GM23338 (cell line): Measurements from ENCODE around the gene PDCD11. TPM values are rescaled to one million over a fixed set of nuclear protein-coding genes. Genes with fewer than 3 reads are reported as not detected.

Source experiments
- ATAC-seq: fragments of 200-7000 bp; cut with Tn5 transposase; 3 replicates; pipeline ENCODE4 v1.9.1; 2020
- DNase-seq: peaks from one replicate; pipeline ENCODE4 v3.0.0-alpha.2; 2015; ENCODE audit warnings: low spot score
- H2AFZ ChIP-seq: fragments of 200-600 bp; sonication (generic); 2 replicates; pipeline ENCODE4 v1.8.0; 2016; ENCODE audit warnings: antibody characterized with exemption, mild to moderate bottlenecking, moderate library complexity
- H3F3A ChIP-seq: fragments of 200-600 bp; sonication (generic); replicated peaks from 2 replicates; pipeline ENCODE4 v1.8.0; 2017; ENCODE audit warnings: antibody characterized with exemption, mixed run types, low read depth
- H3K27ac ChIP-seq: fragments of 200-600 bp; sonication (generic); 2 replicates; pipeline ENCODE4 v1.6.1; 2016; ENCODE audit warnings: low read depth
- H3K27me3 ChIP-seq: fragments of 200-600 bp; sonication (generic); 2 replicates; pipeline ENCODE4 v1.8.0; 2016; ENCODE audit warnings: mild to moderate bottlenecking, mixed run types, moderate library complexity; ENCODE audit not compliant: insufficient read depth
- H3K36me3 ChIP-seq: fragments of 200-600 bp; sonication (generic); 2 replicates; pipeline ENCODE4 v1.8.0; 2016; ENCODE audit warnings: mild to moderate bottlenecking; ENCODE audit not compliant: insufficient read depth
- H3K4me1 ChIP-seq: fragments of 200-600 bp; sonication (generic); 2 replicates; pipeline ENCODE4 v1.8.0; 2016; ENCODE audit warnings: mild to moderate bottlenecking, moderate library complexity; ENCODE audit not compliant: insufficient read depth
- H3K4me2 ChIP-seq: fragments of 200-600 bp; sonication (generic); 2 replicates; pipeline ENCODE4 v1.7.1; 2017; ENCODE audit warnings: mixed run types
- H3K4me3 ChIP-seq: fragments of 200-600 bp; sonication (generic); 2 replicates; pipeline ENCODE4 v1.6.1; 2016; ENCODE audit warnings: mixed run types
- H3K79me2 ChIP-seq: fragments of 200-600 bp; sonication (generic); replicated peaks from 2 replicates; pipeline ENCODE4 v1.8.0; 2017; ENCODE audit warnings: mild to moderate bottlenecking; ENCODE audit not compliant: insufficient read depth
- H3K9me2 ChIP-seq: fragments of 200-600 bp; sonication (generic); 2 replicates; pipeline ENCODE4 v1.8.0; 2017; ENCODE audit not compliant: insufficient read depth
- H4K20me1 ChIP-seq: fragments of 200-600 bp; sonication (generic); replicated peaks from 2 replicates; pipeline ENCODE4 v1.8.0; 2017; ENCODE audit warnings: mild to moderate bottlenecking; ENCODE audit not compliant: insufficient read depth
- H3K27ac Mint-ChIP-seq: 2 replicates; pipeline ENCODE4 v1.8.0; 2020; ENCODE audit warnings: inconsistent platforms, mild to moderate bottlenecking, moderate library complexity, mixed read lengths
- H3K27me3 Mint-ChIP-seq: 3 replicates; pipeline ENCODE4 v1.8.0; 2022; ENCODE audit warnings: low read depth, mild to moderate bottlenecking, moderate library complexity, mixed read lengths, inconsistent platforms; ENCODE audit not compliant: insufficient read depth, poor library complexity
- H3K36me3 Mint-ChIP-seq: 3 replicates; pipeline ENCODE4 v1.8.0; 2021; ENCODE audit warnings: low read depth, mild to moderate bottlenecking, inconsistent platforms, moderate library complexity, mixed read lengths
- H3K4me1 Mint-ChIP-seq: 3 replicates; pipeline ENCODE4 v1.8.0; 2020; ENCODE audit warnings: mild to moderate bottlenecking, inconsistent platforms, mixed read lengths
- H3K4me3 Mint-ChIP-seq: 3 replicates; pipeline ENCODE4 v1.8.0; 2021; ENCODE audit warnings: moderate library complexity, mild to moderate bottlenecking, inconsistent platforms, mixed read lengths
- H3K9me3 Mint-ChIP-seq: 3 replicates; pipeline ENCODE4 v1.8.0; 2020; ENCODE audit warnings: moderate library complexity, mild to moderate bottlenecking, inconsistent platforms, mixed read lengths
- CREB1 ChIP-seq: fragments of 250-450 bp; sonication (Bioruptor Pico); IDR thresholded peaks from 2 replicates; pipeline ENCODE4 v1.5.0; 2020; ENCODE audit warnings: low read depth, mild to moderate bottlenecking, moderate library complexity
- CTCF ChIP-seq, 2 experiments: fragments of 200-600 bp in 1 of 2; sonication (generic) in 1 of 2; conservative IDR thresholded peaks; 2 replicates each; pipeline versions ENCODE4 v1.5.1 to v1.6.1; 2016 to 2017; ENCODE audit warnings: antibody characterized with exemption in 2 of 2, low read depth in 2 of 2, mild to moderate bottlenecking in 2 of 2, moderate library complexity in 1 of 2
- ETS1 ChIP-seq: IDR thresholded peaks from 2 replicates; pipeline ENCODE4 v1.6.1; 2016; ENCODE audit warnings: antibody characterized with exemption
- EZH2phosphoT487 ChIP-seq: fragments of 200-600 bp; sonication (generic); IDR thresholded peaks from one replicate; pipeline ENCODE4 v1.8.1; 2018; ENCODE audit warnings: antibody characterized with exemption; ENCODE audit not compliant: unreplicated experiment
- JUNB ChIP-seq: IDR thresholded peaks from one replicate; pipeline ENCODE4 v1.6.1; 2016; ENCODE audit warnings: antibody characterized with exemption; ENCODE audit not compliant: unreplicated experiment
- POLR2AphosphoS5 ChIP-seq: IDR thresholded peaks from 2 replicates; pipeline ENCODE4 v1.6.1; 2016; ENCODE audit warnings: antibody characterized with exemption, low read depth
- REST ChIP-seq: IDR thresholded peaks from one replicate; pipeline ENCODE4 v1.6.1; 2018; ENCODE audit warnings: antibody characterized with exemption; ENCODE audit not compliant: unreplicated experiment
- STAT1 ChIP-seq: IDR thresholded peaks from one replicate; pipeline ENCODE4 v1.6.1; 2016; ENCODE audit warnings: antibody characterized with exemption; ENCODE audit not compliant: unreplicated experiment
- ZNF462 ChIP-seq: fragments of 250-450 bp; sonication (Bioruptor Pico); IDR thresholded peaks from 2 replicates; pipeline ENCODE4 v1.5.0; 2020; ENCODE audit warnings: mild to moderate bottlenecking, moderate library complexity
- polyA plus RNA-seq: library from polyadenylated mRNA; unstranded; fragments of >200 nt; fragmentation: Nextera tagmentation; extraction: Ambion mirVana; gene quantifications from 2 replicates; pipeline ENCODE4 v1.2.1, GENCODE V29; 2016
- total RNA-seq: library from RNA; depleted of rRNA; stranded (reverse); fragments of >200 nt; shearing (Covaris generic); gene quantifications from 2 replicates; pipeline ENCODE4 v1.2.3, GENCODE V29; 2014

PDCD11 gene
- total and polyA plus RNA-seq, 2 experiments from 2014 or later: 82.1 to 87.8 TPM

GRCh38 chr10:103465411-103466179, 69.2 kb downstream of the PDCD11 start (continued):
- TF ChIP-seq CTCF (conservative IDR thresholded peaks at IDR 0.05; ENCODE audit: low read depth in 2 of 2) (no peak), STAT1 (no peak), REST (no peak), CREB1 (CRISPR knock-in tag) (no peak), JUNB (no peak), ETS1 (no peak), EZH2phosphoT487 (no peak), POLR2AphosphoS5 (no peak)

- H3K4me1 Mint-ChIP-seq: peaks cover 13% of the 10 kb centered on the region
- no peak overlapping the region for H3K27ac ChIP-seq
- H3K36me3 ChIP-seq: no peaks in the 10 kb centered on the region
- no peaks in the 10 kb centered on the region for H3K79me2 ChIP-seq
- H3K27ac Mint-ChIP-seq: no peak overlapping the region
- no peak overlapping the region for H2AFZ ChIP-seq
- H3K4me3 ChIP-seq: no peak overlapping the region
- H3F3A ChIP-seq: no peaks in the 10 kb centered on the region
- no peaks in the 10 kb centered on the region for H3K27me3 ChIP-seq
- H3K27me3 Mint-ChIP-seq: peaks cover 13% of the 10 kb centered on the region
- no peaks in the 10 kb centered on the region for H4K20me1 ChIP-seq
- no peaks in the 10 kb centered on the region for H3K4me1 ChIP-seq
- H3K36me3 Mint-ChIP-seq: no peaks in the 10 kb centered on the region
- no peak for ATAC-seq
- no peaks in the 10 kb centered on the region for H3K9me3 Mint-ChIP-seq
- DNase-seq: no peak
- no peaks in the 10 kb centered on the region for H3K9me2 ChIP-seq
- no peak overlapping the region for H3K4me2 ChIP-seq
- H3K4me3 Mint-ChIP-seq: no peak overlapping the region
- TF ChIP-seq ZNF462 (CRISPR knock-in tag) (no peak), CTCF (conservative IDR thresholded peaks at IDR 0.05; ENCODE audit: low read depth in 2 of 2) (no peak), EZH2phosphoT487 (no peak), STAT1 (no peak)
These were observed 70.3 kb downstream of the PDCD11 start for GRCh38 chr10:103466734-103467133.
